RWPE1 (cell line): ENCODE data around the gene JMJD4.

ENCODE experiments used
- CTCF ChIA-PET: fragments of 350-600 bp; sonication (Branson Sonifier 250); formaldehyde crosslinking; extraction: SDS; loops from one replicate; lab custom pipeline; 2021; lab: Yijun Ruan, JAX
- POLR2A ChIA-PET: fragments of 400-600 bp; formaldehyde crosslinking; extraction: SDS; loops from one replicate; lab custom pipeline; 2020; ENCODE audit warnings: antibody characterized with exemption; ENCODE audit not compliant: low non-redundant PET; lab: Yijun Ruan, JAX
- DNase-seq: peaks from one replicate; pipeline ENCODE4 v3.0.0; 2012; ENCODE audit warnings: low spot score
- H3K27ac ChIP-seq: fragments of 450-650 bp; 2 replicates; pipeline ENCODE4 v1.5.1; 2017
- TF ChIP-seq, protein P1 (sequence below): fragments of 450-650 bp; conservative IDR thresholded peaks from 2 replicates; pipeline ENCODE4 v1.5.1; 2017; ENCODE audit warnings: low read depth, mild to moderate bottlenecking

JMJD4 gene

DNA sequence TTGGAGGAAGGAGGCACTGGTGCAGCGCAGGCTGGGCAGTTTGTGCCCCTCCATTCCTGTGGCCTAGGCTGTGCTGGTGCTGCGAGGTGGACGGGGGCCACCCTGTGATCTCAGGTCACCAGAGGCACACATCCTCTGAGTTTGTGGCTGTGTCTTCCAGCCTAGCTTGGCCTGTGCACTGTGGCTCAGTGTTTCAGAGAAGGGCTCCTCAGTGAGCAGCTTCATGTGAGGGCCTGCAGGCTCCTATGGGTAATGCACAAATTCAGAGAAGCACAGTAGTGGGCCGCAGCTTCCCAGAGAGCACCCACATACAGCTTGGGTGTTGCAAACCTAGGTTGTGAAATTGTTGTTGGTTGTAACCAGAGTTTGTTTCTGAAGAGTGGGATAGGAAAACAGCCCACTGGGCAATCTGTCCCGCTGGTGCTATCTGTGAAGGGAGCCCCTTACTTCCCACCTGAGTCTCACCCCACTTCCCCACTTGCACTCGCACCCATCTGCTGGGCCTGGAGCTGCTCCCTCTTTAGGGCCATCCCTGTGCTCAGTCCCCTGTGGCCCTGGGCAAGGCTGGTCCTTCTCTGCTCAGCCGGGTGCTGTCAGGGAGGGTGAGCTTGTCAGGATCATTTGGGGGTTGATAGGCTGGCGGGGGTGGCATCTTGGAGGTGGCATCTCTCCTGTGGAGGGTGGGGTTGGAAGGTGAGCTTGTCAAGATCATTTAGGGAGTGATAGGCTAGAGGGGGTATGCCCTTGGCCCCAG is 30.3 kb upstream of the JMJD4 start:
- CTCF ChIA-PET: interaction anchor here (0.6 to 1.1 kb wide), 2 partner anchors 33 to 181 kb away, joined by 3 read pairs; no protein-coding TSS in a partner anchor
- TF ChIP-seq, protein P1, sequence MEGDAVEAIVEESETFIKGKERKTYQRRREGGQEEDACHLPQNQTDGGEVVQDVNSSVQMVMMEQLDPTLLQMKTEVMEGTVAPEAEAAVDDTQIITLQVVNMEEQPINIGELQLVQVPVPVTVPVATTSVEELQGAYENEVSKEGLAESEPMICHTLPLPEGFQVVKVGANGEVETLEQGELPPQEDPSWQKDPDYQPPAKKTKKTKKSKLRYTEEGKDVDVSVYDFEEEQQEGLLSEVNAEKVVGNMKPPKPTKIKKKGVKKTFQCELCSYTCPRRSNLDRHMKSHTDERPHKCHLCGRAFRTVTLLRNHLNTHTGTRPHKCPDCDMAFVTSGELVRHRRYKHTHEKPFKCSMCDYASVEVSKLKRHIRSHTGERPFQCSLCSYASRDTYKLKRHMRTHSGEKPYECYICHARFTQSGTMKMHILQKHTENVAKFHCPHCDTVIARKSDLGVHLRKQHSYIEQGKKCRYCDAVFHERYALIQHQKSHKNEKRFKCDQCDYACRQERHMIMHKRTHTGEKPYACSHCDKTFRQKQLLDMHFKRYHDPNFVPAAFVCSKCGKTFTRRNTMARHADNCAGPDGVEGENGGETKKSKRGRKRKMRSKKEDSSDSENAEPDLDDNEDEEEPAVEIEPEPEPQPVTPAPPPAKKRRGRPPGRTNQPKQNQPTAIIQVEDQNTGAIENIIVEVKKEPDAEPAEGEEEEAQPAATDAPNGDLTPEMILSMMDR: no peak
- POLR2A ChIA-PET: no interaction called here
- peak overlapping the region; percentile 85 for H3K27ac ChIP-seq
- DNase-seq: no peak

DNA sequence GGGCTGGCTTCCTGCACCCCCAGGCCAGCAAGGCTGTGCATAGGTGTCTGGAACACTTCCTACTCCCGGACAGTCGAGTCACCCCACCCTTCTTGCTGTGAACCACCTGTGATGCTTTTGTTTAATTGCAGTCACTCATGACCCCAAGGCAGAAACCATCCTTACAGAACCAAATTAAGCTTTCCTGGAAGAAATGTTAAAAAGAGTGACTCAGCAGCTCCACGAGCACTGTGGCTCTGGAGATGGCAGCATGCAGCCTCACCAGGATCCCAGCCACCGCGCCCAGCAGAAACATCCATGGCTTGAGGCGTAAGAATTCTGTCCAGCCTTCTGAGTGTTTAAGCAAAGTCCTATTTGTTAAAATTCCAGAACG is 28.9 kb upstream of the JMJD4 start:
- DNase-seq: peak; percentile 90
- TF ChIP-seq, protein P1: no peak
- POLR2A ChIA-PET: no interaction called here
- CTCF ChIA-PET: interaction anchor here (0.6 to 2.7 kb wide), 3 partner anchors 24 to 39 kb away, joined by 3 to 21 read pairs (median 5); no protein-coding TSS in a partner anchor
- peak overlapping the region; percentile 85 for H3K27ac ChIP-seq

DNA sequence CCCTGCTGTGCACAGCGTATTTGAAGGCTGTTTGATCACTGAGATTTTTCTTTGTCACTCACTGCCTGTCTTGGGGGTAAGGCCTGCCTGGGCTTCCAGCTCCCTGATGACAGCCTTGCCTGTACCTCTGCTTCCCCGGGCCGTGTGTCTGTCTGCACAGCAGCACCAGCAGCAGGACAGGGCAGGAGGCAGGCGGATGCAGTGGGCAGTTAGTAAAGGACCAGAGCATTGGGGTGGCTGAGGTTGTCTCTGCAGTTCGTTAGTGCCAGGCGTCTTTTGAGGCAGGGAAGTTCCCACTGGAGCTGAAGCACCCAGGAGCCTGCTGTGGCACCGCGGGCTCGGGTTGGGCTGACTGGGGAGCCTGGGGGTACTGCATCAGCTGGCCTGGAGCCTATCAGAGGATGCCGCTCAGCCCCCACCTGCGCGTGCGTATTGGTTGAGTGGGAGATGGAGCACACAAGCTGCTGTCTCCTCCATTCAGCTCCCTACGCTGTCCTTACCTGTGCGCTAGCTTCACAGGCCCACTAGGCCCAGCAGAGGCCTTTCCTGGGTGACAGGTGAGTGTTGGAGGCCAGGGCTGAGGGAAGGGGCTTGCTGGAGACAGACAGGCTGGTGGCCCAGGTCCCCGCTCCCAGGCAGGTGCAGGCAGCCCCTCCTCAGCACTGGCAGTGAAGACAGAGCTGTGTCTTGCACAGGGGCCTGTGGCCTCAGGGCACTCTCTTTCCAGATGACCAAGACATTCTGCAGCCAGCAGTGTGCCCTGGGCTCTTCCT is 28.3 kb upstream of the JMJD4 start:
- ChIA-PET CTCF (interaction anchor here (0.6 to 2.7 kb wide), 10 partner anchors 13 to 749 kb away, joined by 3 to 21 read pairs (median 4); partner anchors contain the start of gene WNT9A), POLR2A (interaction anchor here (0.5 to 0.6 kb wide), 2 partner anchors 34 to 1187 kb away, joined by 3 read pairs; no protein-coding TSS in a partner anchor)
- TF ChIP-seq, protein P1: no peak
- no peak for DNase-seq
- H3K27ac ChIP-seq: peak overlapping the region; percentile 85

DNA sequence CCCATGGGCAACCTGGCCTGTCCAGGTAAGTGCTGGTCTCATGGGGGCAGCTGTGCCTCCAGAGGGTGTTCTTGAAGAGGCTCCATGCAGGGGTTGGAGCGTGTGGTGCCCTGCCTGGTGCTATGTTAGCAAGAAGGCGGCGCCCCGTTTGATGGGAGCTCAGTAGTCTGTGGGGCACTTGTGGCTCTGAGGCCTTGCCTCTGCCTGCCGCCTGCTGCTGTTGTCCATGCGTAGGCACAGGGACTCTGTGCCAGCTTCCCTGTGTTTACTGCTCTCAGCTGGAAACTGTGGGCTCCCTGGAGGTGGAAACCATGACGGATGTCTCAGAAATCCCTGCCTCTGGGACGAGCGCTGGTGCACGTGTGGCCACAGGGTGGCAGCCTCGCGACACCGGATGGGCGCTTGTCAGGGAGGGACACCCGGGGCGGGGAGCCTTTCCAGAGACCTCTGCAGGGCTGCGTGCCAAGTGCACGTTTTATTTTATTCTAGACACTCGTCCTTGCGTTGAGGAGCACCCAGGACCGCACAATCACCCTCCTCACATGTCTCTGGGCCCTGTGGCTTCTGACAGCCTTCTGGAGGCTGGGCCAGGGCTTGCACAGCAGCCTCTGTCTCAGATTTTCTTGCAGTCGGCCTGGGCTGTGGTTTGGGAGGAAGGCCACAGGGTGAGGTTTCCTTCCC is 27.3 kb upstream of the JMJD4 start:
- ChIA-PET POLR2A (interaction anchor here (0.6 kb wide), 1 partner anchor 35 kb away, joined by 3 read pairs; no protein-coding TSS in a partner anchor), CTCF (interaction anchor here (0.6 to 2.7 kb wide), 27 partner anchors 11 to 750 kb away, joined by 3 to 21 read pairs (median 4); partner anchors contain the start of genes PRSS38 and WNT9A)
- peak; percentile 97 for DNase-seq
- peak overlapping the region; percentile 85 for H3K27ac ChIP-seq
- TF ChIP-seq, protein P1: peak; percentile 93

- CTCF ChIA-PET: interaction anchor here (0.6 to 2.7 kb wide), 22 partner anchors 11 to 390 kb away, joined by 3 to 21 read pairs (median 4); partner anchors contain the start of genes PRSS38 and WNT9A
- H3K27ac ChIP-seq: peak overlapping the region; percentile 85
- TF ChIP-seq, protein P1: no peak
- no peak for DNase-seq
- POLR2A ChIA-PET: no interaction called here
These were observed 26.6 kb upstream of the JMJD4 start for GRCh38 chr1:227761621-227762230.
